Endometrial microvascular endothelial cells (primary cell): ENCODE results near the gene EEA1. TPM values are rescaled to one million over a fixed set of nuclear protein-coding genes. Genes with fewer than 3 reads are reported as not detected.

Source experiments
- in situ Hi-C: cut with HindIII; loops from 2 replicates; pipeline ENCODE4 v1.10.0; 2017; ENCODE audit warnings: low sequenced_read_pairs, low pct_unique_long_range_greater_than_20kb; ENCODE audit errors: inconsistent ontology term
- total RNA-seq: library from RNA; depleted of rRNA; stranded (reverse); fragments of >200 nt; gene quantifications from one replicate; pipeline ENCODE4 v1.2.3, GENCODE V29; 2015; ENCODE audit errors: inconsistent ontology term

EEA1 gene
- total RNA-seq, 1 donor from 2014 or later, result 14.1 TPM

DNA sequence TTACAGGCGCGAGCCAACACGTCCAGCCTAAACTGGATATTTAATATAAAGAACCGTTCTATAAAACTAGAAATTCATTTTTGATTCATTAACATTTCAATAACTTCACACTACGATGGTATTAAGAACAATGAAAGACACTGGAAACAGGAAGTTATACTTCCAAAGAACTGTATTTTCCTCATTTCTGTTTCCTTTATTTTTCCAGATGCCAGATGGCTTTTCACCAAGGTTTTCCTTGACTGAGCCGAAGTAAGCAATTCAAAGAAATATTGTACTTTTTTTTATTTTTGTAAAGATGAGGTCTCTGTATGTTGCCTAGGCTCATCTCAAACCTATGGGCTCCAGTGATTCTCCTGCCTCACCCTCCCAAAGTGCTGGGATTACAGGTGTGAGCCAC lies 28.2 kb downstream of the EEA1 start:
- in situ Hi-C loops, result no loop called here

DNA sequence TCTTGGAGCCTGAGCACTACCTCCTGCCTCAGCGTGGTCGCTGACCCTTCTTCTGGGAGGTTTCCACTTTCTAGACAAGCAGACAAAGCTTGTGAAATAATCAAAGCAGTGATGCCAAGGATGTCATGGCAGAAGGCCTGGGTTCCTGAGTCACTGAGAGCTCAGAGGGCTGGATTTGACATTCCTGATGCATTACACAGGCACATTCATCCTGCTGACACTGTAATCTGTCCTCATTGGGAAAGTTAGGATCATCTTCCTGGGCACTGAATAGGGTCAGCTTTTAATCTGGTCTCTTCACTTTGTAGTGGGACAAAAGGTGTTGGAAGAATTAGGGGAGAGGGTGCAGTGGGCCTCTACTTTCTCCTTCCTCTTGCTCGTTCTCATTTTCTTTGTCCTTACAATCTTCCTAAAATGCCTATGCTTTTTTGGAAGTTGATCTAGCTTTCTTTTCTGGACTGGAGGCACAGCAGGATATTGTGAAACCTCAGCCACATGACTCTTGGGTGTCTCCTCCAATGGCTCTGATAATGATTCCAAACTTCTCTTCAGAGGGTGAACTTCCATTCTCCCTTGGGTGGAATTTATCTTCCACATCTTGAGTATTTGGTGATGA lies 29.6 kb downstream of the EEA1 start:
- in situ Hi-C loops, result no loop called here

GRCh38 chr12:92898755-92899154 lies 30.3 kb downstream of the EEA1 start:
- in situ Hi-C loops, result no loop called here

DNA sequence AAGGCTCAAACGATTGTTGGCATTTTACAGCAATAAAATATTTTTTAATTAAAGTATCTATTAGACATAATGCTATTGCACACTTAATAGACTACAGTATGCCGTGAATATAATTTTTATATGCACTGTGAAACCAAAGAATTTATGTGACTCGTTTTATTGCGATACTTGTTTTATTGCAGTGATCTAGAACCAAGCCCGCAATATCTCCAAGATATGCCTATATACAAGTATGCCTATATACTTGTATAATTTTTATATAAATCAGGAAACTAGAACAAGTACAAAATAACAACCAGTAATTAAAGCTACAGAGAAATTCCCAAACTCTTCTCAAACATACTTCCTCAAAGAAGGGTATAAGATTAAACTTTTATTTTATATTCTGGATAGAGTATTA lies 31.3 kb downstream of the EEA1 start:
- in situ Hi-C loops, result no loop called here

- in situ Hi-C loops, result no loop called here
Measured at GRCh38 chr12:92890601-92891106, 38.4 kb downstream of the EEA1 start.

DNA sequence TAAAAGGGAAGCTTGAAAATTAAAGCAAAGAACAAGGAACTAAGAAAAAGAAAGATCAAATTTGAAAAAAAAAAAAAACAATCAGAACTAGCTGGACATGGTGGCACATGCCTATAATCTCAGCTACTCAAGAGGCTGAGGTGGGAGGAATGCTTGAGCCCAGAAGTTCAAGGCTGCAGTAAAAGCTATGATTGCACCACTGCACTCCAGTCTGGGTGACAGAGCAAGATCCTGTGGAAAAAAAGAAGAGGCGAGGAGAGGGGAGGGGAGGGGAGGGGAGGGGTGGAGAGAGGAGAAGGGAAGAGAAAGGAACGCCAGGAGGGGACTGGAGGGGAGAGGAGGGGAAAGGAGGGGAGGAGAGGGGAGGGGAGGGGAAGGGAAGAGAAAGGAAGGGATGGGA lies 43.0 kb downstream of the EEA1 start:
- in situ Hi-C loops, result no loop called here

DNA sequence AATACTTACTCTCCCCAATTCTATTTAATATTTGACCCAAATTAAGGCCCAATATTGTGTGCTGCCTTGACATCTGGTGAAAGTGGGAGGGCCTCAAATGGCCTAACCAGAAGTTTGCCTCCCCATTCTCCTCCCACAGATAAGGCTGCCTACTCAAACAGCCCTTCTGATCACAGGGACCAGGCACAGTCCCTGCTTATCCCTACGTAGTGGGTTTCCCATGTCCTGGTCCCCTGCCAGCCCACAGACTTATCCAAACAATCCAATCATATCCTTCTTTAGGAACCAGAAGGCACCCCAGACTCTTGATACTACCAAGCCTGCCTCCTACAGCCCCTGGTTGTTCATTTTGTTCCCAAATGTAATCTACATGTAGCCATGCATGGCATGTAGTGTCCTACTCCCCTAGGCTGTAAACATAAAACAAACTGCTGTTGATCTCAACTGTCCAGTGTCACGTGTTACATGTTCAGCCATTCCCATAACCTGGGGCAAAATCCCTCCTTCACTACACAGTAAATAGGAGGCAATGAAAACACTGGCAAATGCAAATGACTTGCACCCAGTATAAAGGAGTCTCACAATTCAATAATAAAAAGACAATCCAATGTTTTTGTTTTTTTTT lies 49.3 kb downstream of the EEA1 start:
- in situ Hi-C loops, result no loop called here

GRCh38 chr12:92877904-92878303 lies 51.2 kb downstream of the EEA1 start:
- in situ Hi-C loops, result no loop called here

DNA sequence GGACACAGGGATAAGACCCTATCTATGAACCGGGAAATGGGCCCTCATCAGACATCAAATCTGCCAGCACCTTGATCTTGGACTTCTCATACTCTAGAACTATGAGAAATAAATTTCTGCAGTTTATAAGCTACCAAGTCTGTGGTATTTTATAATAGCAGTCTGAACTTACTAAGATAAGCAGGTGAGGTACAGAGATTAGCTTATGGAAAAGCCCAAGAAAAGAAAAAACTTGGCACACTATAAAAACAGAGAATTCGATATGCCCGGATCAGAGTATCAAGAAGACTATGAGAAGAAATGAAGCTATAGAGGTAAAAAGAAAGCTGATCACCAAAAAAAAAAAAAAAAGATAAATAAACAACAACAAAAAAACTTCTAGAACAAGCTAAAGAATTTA lies 52.6 kb downstream of the EEA1 start:
- in situ Hi-C loops, result no loop called here

DNA sequence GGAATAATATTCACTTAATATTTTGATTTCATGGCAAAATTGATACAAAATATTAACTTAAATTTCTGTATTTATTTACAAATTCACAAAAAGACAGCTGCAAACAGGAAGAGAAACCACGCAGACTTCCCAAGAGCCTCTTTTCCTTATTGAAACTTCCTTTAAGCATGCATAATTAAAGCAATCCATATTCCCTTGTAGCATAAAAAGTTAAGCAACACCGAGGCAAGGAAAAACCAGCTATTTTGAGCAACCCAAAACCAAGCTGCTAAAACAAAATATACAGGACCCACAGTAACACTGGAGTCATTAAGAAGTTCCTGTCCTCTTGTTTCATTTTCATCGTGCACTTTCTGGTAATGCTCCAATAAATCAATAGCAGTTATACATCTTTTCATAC lies 58.0 kb downstream of the EEA1 start:
- in situ Hi-C loops, result no loop called here

DNA sequence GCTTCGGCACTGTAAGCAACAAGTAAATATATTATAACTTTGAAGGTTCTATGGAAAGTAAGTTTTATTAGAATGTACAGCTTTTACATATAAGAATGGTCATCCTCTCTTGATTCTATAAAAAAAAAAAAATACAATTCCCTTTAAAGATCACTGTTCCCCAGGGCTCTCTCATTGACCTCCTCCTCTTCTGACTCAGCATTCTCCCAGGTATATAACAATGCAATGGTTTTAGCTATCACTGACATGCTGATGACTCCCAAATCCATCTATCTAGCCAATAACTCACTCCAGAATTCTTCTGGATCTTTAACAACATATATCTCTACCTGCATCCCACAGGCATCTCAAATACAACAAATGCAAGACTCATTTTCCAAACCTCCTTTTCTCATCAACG lies 62.7 kb downstream of the EEA1 start:
- in situ Hi-C loops, result no loop called here

- in situ Hi-C loops, result no loop called here
Measured at GRCh38 chr12:92863251-92863650, 65.8 kb downstream of the EEA1 start.

DNA sequence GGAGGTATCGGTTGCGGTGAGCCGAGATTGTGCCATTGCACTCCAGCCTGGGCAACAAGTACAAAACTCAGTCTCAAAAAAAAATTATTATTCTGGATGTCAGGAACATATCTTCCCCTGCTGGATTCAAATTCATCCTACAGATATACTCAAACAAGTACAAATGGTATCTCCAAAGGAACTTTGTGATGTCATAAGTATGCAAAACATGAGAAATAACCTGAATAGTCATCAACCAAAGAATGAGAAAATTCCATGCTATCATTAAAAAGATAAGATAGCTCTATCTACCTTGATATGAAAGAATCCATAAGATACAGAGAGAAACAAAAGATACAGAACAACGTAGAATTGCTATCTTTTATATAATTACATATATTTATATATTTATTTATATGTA lies 67.7 kb downstream of the EEA1 start:
- in situ Hi-C loops, result no loop called here

- in situ Hi-C loops, result no loop called here
Measured at GRCh38 chr12:92860521-92860920, 68.6 kb downstream of the EEA1 start.

DNA sequence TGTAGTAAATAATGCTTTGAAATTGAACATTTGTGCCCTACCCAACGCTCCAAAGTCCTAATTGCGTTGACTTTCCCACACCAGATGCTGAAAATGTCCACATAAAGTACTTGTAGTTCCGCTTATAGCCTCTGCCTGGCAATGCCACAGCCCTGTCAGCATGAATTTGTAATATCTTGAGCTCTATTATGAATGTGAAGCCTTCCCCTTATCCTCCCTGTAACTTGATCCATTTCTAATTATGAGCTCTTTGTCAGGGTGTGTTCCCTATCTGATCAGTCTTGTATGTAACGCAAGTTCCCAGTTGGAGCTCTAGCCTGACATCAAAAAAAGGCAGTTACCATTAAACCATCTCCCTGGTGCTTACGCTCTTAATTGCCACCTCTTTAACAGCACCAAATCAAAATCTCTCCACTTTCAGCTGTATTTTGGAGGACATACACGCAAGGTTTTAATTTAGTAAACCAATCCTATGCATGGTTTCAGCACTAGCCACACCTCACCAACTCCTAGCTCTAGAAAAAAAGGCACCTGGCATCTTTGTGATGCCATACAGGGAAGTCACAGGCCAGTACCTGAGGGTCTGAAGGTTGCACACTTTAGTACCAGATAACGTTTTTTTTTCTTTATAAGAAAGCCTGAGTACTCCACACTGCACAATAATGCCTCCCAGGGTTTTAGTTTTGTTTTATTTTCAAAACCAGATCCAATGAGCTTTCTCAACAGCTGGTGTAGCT lies 69.3 kb downstream of the EEA1 start:
- in situ Hi-C loops, result no loop called here

DNA sequence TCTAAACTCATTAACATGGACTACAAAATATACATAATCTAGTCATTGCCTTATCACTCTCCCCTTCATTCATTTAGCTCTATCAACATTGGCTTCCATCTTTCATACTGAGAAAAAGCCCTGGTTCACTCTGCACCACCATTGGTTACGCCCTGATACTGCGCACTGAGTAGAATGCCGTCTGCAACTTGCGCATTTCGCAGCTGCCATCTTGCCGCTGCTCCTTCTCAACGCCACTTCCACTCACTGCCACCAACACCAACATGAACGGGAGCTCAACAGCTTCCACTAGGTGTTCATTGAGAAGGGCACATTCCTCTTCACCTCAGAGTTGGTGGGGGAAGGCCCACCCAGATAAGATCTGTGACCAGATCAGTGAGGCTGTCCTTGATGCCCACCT lies 71.3 kb downstream of the EEA1 start:
- in situ Hi-C loops, result no loop called here

DNA sequence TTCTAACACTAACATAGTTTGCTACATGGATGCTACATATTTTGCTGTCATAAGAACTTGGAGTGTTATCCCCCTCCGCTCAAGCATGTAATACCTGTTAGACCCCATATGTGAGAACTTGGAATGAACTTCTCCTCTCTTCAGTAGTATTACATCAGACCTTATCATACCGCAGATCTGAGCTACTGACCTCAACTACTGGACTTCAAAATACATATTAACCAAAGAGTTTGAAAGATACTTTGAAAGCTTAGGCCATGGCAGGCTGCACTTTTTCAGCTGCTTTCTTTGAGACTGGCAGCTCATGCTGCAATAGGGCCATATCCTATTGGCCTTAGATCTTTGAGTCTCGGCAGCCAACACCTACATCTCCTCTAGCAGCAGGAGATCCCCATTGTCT lies 74.8 kb downstream of the EEA1 start:
- in situ Hi-C loops, result no loop called here

DNA sequence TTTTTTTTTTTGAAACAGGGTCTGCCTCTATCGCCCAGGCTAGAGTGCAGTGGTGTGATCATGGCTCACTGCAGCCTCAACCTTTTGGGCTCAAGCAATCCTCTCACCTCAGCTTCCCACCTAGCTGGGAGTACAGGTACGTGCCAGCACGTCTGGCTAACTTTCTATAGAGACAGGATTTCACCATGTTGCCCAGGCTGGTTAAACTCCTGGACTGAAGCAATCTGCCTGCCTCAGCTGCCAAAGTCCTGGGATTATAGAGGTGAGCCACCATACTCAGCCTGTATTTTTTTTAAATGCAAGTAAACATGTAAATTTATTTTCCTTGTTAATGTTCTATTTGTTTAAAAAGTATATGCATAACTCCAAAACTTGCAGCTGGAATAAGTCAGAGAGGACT lies 80.4 kb downstream of the EEA1 start:
- in situ Hi-C loops, result no loop called here

DNA sequence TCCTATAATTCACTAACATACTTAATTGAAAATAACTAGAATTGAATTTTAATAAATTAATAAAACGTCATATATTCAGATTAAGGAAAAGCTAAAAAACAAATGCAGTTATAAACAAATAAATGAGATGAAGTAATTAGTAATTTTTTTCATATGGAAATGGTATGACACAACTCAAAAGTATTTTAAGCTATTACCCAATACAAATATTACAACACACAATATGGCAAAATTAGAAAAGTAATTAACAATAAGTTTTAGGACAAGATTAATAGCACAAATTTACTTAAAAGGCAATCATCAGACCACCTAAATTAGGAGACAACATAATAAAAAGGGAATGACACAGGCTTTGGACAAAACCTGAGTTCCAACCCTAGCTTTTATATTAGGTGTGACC lies 81.7 kb downstream of the EEA1 start:
- in situ Hi-C loops, result no loop called here

DNA sequence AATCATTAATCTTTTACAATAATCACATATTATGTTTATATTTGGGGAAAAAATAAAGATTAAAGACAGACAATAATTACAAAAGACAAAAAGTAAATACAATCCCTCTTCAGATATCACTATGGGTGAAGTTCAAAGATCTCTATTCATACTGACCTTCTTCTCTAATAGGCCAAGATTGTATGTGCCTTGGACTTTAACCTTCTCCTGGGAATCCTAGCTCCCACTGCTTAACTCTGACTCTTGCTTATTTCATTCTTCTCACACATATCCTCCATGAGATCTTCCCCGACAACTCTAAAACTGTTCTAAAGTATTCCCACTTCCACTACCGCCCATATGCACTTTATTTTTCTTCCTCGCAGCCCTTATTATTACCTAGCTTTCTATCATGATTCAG lies 83.8 kb downstream of the EEA1 start:
- in situ Hi-C loops, result no loop called here
